ENCODE measurements around the gene LYRM4. TPM values are rescaled to one million over a fixed set of nuclear protein-coding genes. Genes with fewer than 3 reads are reported as not detected.

Gene LYRM4
- total and polyA plus RNA-seq, 9 of the 15 experiments (the other 6 are each of a cell fraction or from before 2014, with no cell fraction given) = 24.2 to 69.4 (median 41.8) TPM

GRCh38 chr6:5302220-5302946 lies 41.6 kb upstream of the LYRM4 start (continued):
- TF ChIP-seq ZNF518B (CRISPR knock-in tag; IDR thresholded peaks at IDR 0.05) (no peak), GTF3C2 (IDR thresholded peaks at IDR 0.05; ENCODE audit: borderline replicate concordance, extremely low read depth, insufficient read length) (no peak), POU5F1 (IDR thresholded peaks at IDR 0.05; ENCODE audit: borderline replicate concordance, low read depth, low read length, partially characterized antibody) (no peak), CREB3 (tag; conservative IDR thresholded peaks at IDR 0.05; ENCODE audit: low read depth) (peak; percentile 78), FOXK2 (conservative IDR thresholded peaks at IDR 0.05 in 1 of 2, IDR thresholded peaks at IDR 0.05 in 1 of 2; ENCODE audit: low read depth in 2 of 2) (peak; percentile 39 to 52; a peak in 1 of 4 replicates), L3MBTL2 (IDR thresholded peaks at IDR 0.05) (peak; percentile 95), SMC3 (conservative IDR thresholded peaks at IDR 0.05; ENCODE audit: insufficient read depth, low read depth, low read length) (no peak), SAFB2 (IDR thresholded peaks at IDR 0.05; ENCODE audit: borderline replicate concordance, low read depth, low read length, severe bottlenecking) (no peak), IRF9 (tag; IDR thresholded peaks at IDR 0.05) (no peak), ZNF445 (CRISPR knock-in tag; IDR thresholded peaks at IDR 0.05; ENCODE audit: low read depth) (no peak), SFPQ (IDR thresholded peaks at IDR 0.05; ENCODE audit: low read depth, low read length) (no peak), EP300 (IDR thresholded peaks at IDR 0.05; ENCODE audit: low read length) (peak; percentile 51), NBN (IDR thresholded peaks at IDR 0.05; ENCODE audit: low read depth) (no peak), SRSF7 (optimal IDR thresholded peaks at IDR 0.05; ENCODE audit: low read depth, low read length) (no peak), MAFG (tag; conservative IDR thresholded peaks at IDR 0.05) (0 out of 2 replicates have a peak, but pooled peaks have one; percentile 46)

Data from K562 (cell line).